Mucosa of stomach (tissue), 1 donor: Measurements from ENCODE around the gene DAB2IP.

Source experiments
- H3K27me3 ChIP-seq: one replicate; pipeline ENCODE4 v1.7.0; 2013; ENCODE audit warnings: mild to moderate bottlenecking, low read length; ENCODE audit not compliant: control insufficient read depth, insufficient read depth
- H3K36me3 ChIP-seq: one replicate; pipeline ENCODE4 v1.7.0; 2013; ENCODE audit warnings: low read length; ENCODE audit not compliant: control insufficient read depth, insufficient read depth
- H3K4me1 ChIP-seq: one replicate; pipeline ENCODE4 v1.7.0; 2013; ENCODE audit warnings: mild to moderate bottlenecking, low read length; ENCODE audit not compliant: control insufficient read depth, insufficient read depth
- H3K4me3 ChIP-seq: one replicate; pipeline ENCODE4 v1.7.0; 2013; ENCODE audit warnings: low read length
- H3K9ac ChIP-seq: one replicate; pipeline ENCODE4 v1.7.0; 2013; ENCODE audit warnings: mild to moderate bottlenecking, low read length, moderate library complexity
- H3K9me3 ChIP-seq: one replicate; pipeline ENCODE4 v1.7.0; 2013; ENCODE audit warnings: mild to moderate bottlenecking, low read length, moderate library complexity; ENCODE audit not compliant: control insufficient read depth
- donor health status: Pancreatic carcinoma.

Gene DAB2IP

GRCh38 chr9:121743441-121744001 lies 92.1 kb downstream of the DAB2IP start:
- Histone ChIP-seq H3K4me3 (peak overlapping the region; percentile 87), H3K9ac (peak overlapping the region; percentile 86), H3K27me3 (no peaks in the 10 kb centered on the region), H3K4me1 (peaks cover 86% of the 10 kb centered on the region), H3K9me3 (no peaks in the 10 kb centered on the region), H3K36me3 (no peaks in the 10 kb centered on the region)

- H3K4me3 ChIP-seq: peak overlapping the region; percentile 87
- H3K4me1 ChIP-seq: peaks cover 86% of the 10 kb centered on the region
- H3K9me3 ChIP-seq: no peaks in the 10 kb centered on the region
- H3K9ac ChIP-seq: peak overlapping the region; percentile 86
- H3K27me3 ChIP-seq: no peaks in the 10 kb centered on the region
- no peaks in the 10 kb centered on the region for H3K36me3 ChIP-seq
These were observed 92.7 kb downstream of the DAB2IP start for GRCh38 chr9:121744002-121744686.

GRCh38 chr9:121744687-121745395 lies 93.4 kb downstream of the DAB2IP start:
- H3K4me3 ChIP-seq: peak overlapping the region; percentile 87

GRCh38 chr9:121745396-121745695 lies 93.9 kb downstream of the DAB2IP start:
- no peak overlapping the region for H3K9ac ChIP-seq

More at GRCh38 chr9:121744687-121745395, 93.4 kb downstream of the DAB2IP start:
- Histone ChIP-seq H3K9ac (peak overlapping the region; percentile 86), H3K4me1 (peaks cover 86% of the 10 kb centered on the region), H3K9me3 (no peaks in the 10 kb centered on the region), H3K36me3 (no peaks in the 10 kb centered on the region), H3K27me3 (no peaks in the 10 kb centered on the region)

GRCh38 chr9:121746411-121746810 lies 95.0 kb downstream of the DAB2IP start:
- Histone ChIP-seq H3K27me3 (no peaks in the 10 kb centered on the region), H3K9me3 (no peaks in the 10 kb centered on the region), H3K9ac (no peak overlapping the region), H3K36me3 (no peaks in the 10 kb centered on the region), H3K4me1 (peaks cover 84% of the 10 kb centered on the region), H3K4me3 (no peak overlapping the region)

More at GRCh38 chr9:121745396-121745695, 93.9 kb downstream of the DAB2IP start:
- peaks cover 86% of the 10 kb centered on the region for H3K4me1 ChIP-seq
- no peak overlapping the region for H3K4me3 ChIP-seq
- no peaks in the 10 kb centered on the region for H3K36me3 ChIP-seq
- H3K9me3 ChIP-seq: no peaks in the 10 kb centered on the region
- no peaks in the 10 kb centered on the region for H3K27me3 ChIP-seq

- Histone ChIP-seq H3K4me3 (no peak overlapping the region), H3K9ac (no peak overlapping the region), H3K9me3 (no peaks in the 10 kb centered on the region), H3K27me3 (no peaks in the 10 kb centered on the region), H3K36me3 (no peaks in the 10 kb centered on the region), H3K4me1 (peaks cover 84% of the 10 kb centered on the region)
These were observed 95.4 kb downstream of the DAB2IP start for GRCh38 chr9:121746866-121747265.

GRCh38 chr9:121748074-121748473 lies 96.6 kb downstream of the DAB2IP start:
- no peaks in the 10 kb centered on the region for H3K27me3 ChIP-seq
- no peaks in the 10 kb centered on the region for H3K9me3 ChIP-seq
- no peak overlapping the region for H3K9ac ChIP-seq
- H3K36me3 ChIP-seq: no peaks in the 10 kb centered on the region
- H3K4me3 ChIP-seq: no peak overlapping the region
- H3K4me1 ChIP-seq: peaks cover 74% of the 10 kb centered on the region

GRCh38 chr9:121748727-121749423 lies 97.4 kb downstream of the DAB2IP start:
- H3K36me3 ChIP-seq: no peaks in the 10 kb centered on the region
- no peaks in the 10 kb centered on the region for H3K27me3 ChIP-seq
- H3K4me3 ChIP-seq: no peak overlapping the region
- H3K9ac ChIP-seq: no peak overlapping the region
- no peaks in the 10 kb centered on the region for H3K9me3 ChIP-seq
- H3K4me1 ChIP-seq: peaks cover 74% of the 10 kb centered on the region

- H3K9ac ChIP-seq: peak overlapping the region; percentile 50
- no peaks in the 10 kb centered on the region for H3K9me3 ChIP-seq
- no peaks in the 10 kb centered on the region for H3K27me3 ChIP-seq
- H3K4me3 ChIP-seq: no peak overlapping the region
- H3K4me1 ChIP-seq: peaks cover 74% of the 10 kb centered on the region
- H3K36me3 ChIP-seq: no peaks in the 10 kb centered on the region
These were observed 98.2 kb downstream of the DAB2IP start for GRCh38 chr9:121749614-121750013.

- H3K36me3 ChIP-seq: no peaks in the 10 kb centered on the region
- H3K4me3 ChIP-seq: no peak overlapping the region
- H3K9me3 ChIP-seq: no peaks in the 10 kb centered on the region
- no peaks in the 10 kb centered on the region for H3K27me3 ChIP-seq
- peak overlapping the region; percentile 50 for H3K9ac ChIP-seq
- H3K4me1 ChIP-seq: peaks cover 67% of the 10 kb centered on the region
These were observed 98.9 kb downstream of the DAB2IP start for GRCh38 chr9:121750259-121750714.

- Histone ChIP-seq H3K4me1 (peaks cover 62% of the 10 kb centered on the region), H3K4me3 (no peak overlapping the region), H3K9ac (peak overlapping the region; percentile 50), H3K27me3 (no peaks in the 10 kb centered on the region), H3K36me3 (no peaks in the 10 kb centered on the region), H3K9me3 (no peaks in the 10 kb centered on the region)
These were observed 99.5 kb downstream of the DAB2IP start for GRCh38 chr9:121750715-121751623.
